Endothelial cell of umbilical vein (primary cell): ENCODE data around the gene ACE.

Source experiments
- CTCF ChIP-seq, 2 donors: IDR thresholded peaks; 1 replicate in 1 of 2; 2 replicates in 1 of 2; pipeline ENCODE4 v1.5.1; 2011; ENCODE audit warnings: low read length in 2 of 2, mild to moderate bottlenecking in 2 of 2, moderate library complexity in 2 of 2, control low read depth in 1 of 2, inconsistent platforms in 1 of 2, low read depth in 1 of 2; ENCODE audit not compliant: insufficient read depth in 1 of 2; ENCODE audit errors: extremely low read depth in 1 of 2
- EZH2 ChIP-seq: IDR thresholded peaks from 2 replicates; pipeline ENCODE4 v1.6.1; 2012; ENCODE audit warnings: borderline replicate concordance, low read depth, mild to moderate bottlenecking, moderate library complexity, low read length, inconsistent platforms; ENCODE audit not compliant: severe bottlenecking
- JUN ChIP-seq: IDR thresholded peaks from 2 replicates; pipeline ENCODE4 v1.6.1; 2011; ENCODE audit warnings: borderline replicate concordance, low read depth; ENCODE audit not compliant: insufficient read length, insufficient read depth
- MYC ChIP-seq: IDR thresholded peaks from one replicate; pipeline ENCODE4 v1.6.1; 2011; ENCODE audit warnings: mild to moderate bottlenecking, low read depth, low read length
- POLR2A ChIP-seq: IDR thresholded peaks from 2 replicates; pipeline ENCODE4 v1.6.1; 2012; ENCODE audit warnings: low read depth, mild to moderate bottlenecking, control low read depth, low read length
- POLR2AphosphoS5 ChIP-seq: IDR thresholded peaks from 2 replicates; pipeline ENCODE4 v1.6.1; 2012; ENCODE audit warnings: low read depth, mild to moderate bottlenecking, control low read depth, low read length, moderate library complexity; ENCODE audit not compliant: insufficient read depth
- TF ChIP-seq, protein P1 (sequence below): IDR thresholded peaks from 2 replicates; pipeline ENCODE4 v1.6.1; 2011; ENCODE audit not compliant: insufficient read depth, insufficient read length

GRCh38 chr17:63478814-63479494, 2.1 kb downstream of the ACE start:
- TF ChIP-seq CTCF (IDR thresholded peaks at IDR 0.05; ENCODE audit: extremely low read depth in 1 of 2, insufficient read depth in 1 of 2, low read depth in 1 of 2, low read length in 2 of 2) (peak; percentile 87 to 96), POLR2A (no peak), POLR2AphosphoS5 (no peak), MYC (no peak), JUN (no peak), EZH2 (no peak)
- TF ChIP-seq, protein P1, sequence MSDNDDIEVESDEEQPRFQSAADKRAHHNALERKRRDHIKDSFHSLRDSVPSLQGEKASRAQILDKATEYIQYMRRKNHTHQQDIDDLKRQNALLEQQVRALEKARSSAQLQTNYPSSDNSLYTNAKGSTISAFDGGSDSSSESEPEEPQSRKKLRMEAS, result no peak
